Natural killer cell (primary cell): ENCODE measurements around the gene FGL2. TPM values are rescaled to one million over a fixed set of nuclear protein-coding genes. Genes with fewer than 3 reads are reported as not detected.

Experiments used
- ATAC-seq, 3 donors: fragments of 150-1000 bp in 2 of 3; fragments of 200-7000 bp in 1 of 3; cut with Tn5 transposase; 1 replicate in 1 of 3; 2 replicates in 2 of 3; pipeline ENCODE4 v1.10.0; 2021; ENCODE audit warnings: mild to moderate bottlenecking in 2 of 3, moderate library complexity in 2 of 3
- DNase-seq, 2 donors: peaks; one replicate each; pipeline versions ENCODE4 v3.0.0 to v3.0.0-alpha.2; 2013 to 2021; ENCODE audit warnings: mixed read lengths in 1 of 2
- H3K27ac ChIP-seq: one replicate; pipeline ENCODE4 v1.5.1; 2013; ENCODE audit warnings: mild to moderate bottlenecking, low read length
- H3K27me3 ChIP-seq: one replicate; pipeline ENCODE4 v1.6.1; 2013; ENCODE audit warnings: low read length; ENCODE audit not compliant: control insufficient read depth, insufficient read depth
- H3K36me3 ChIP-seq: one replicate; pipeline ENCODE4 v1.6.1; 2013; ENCODE audit warnings: low read length; ENCODE audit not compliant: control insufficient read depth, insufficient read depth
- H3K4me1 ChIP-seq: one replicate; pipeline ENCODE4 v1.6.1; 2013; ENCODE audit warnings: low read length; ENCODE audit not compliant: control insufficient read depth, insufficient read depth
- H3K4me3 ChIP-seq: one replicate; pipeline ENCODE4 v1.5.1; 2013; ENCODE audit warnings: low read length
- H3K9me3 ChIP-seq: one replicate; pipeline ENCODE4 v1.6.1; 2013; ENCODE audit warnings: low read length; ENCODE audit not compliant: control insufficient read depth, insufficient read depth
- H3K27ac Mint-ChIP-seq, 2 donors: one replicate each; pipeline ENCODE4 v1.8.0; 2022; ENCODE audit warnings: mild to moderate bottlenecking in 2 of 2, mixed read lengths in 2 of 2, moderate library complexity in 1 of 2
- H3K27me3 Mint-ChIP-seq, 2 donors: one replicate each; pipeline ENCODE4 v1.8.0; 2022; ENCODE audit warnings: low read depth in 2 of 2, mixed read lengths in 2 of 2
- H3K36me3 Mint-ChIP-seq: one replicate; pipeline ENCODE4 v1.8.0; 2022; ENCODE audit warnings: mixed read lengths
- H3K4me1 Mint-ChIP-seq, 2 donors: one replicate each; pipeline ENCODE4 v1.8.0; 2022; ENCODE audit warnings: mixed read lengths in 2 of 2
- H3K4me3 Mint-ChIP-seq: one replicate; pipeline ENCODE4 v1.8.0; 2022; ENCODE audit warnings: mild to moderate bottlenecking, moderate library complexity, mixed read lengths
- H3K9me3 Mint-ChIP-seq, 2 donors: one replicate each; pipeline ENCODE4 v1.8.0; 2022; ENCODE audit warnings: mixed read lengths in 2 of 2
- CTCF ChIP-seq: fragments of 200-600 bp; IDR thresholded peaks from one replicate; pipeline ENCODE4 v1.8.0; 2022; ENCODE audit warnings: antibody characterized with exemption
- WGBS: methylation state at CpG from one replicate; pipeline ENCODE4 v1.1.7; 2013; ENCODE audit warnings: missing lambda C conversion rate; ENCODE audit not compliant: insufficient coverage; 5-methylcytosine and 5-hydroxymethylcytosine counted together
- intact Hi-C: fragments of 100-400 bp; cut with micrococcal nuclease; formaldehyde crosslinking; loops from one replicate; pipeline ENCODE4 v1.14.2; 2022
- total RNA-seq, 4 donors: library from RNA; stranded (reverse); fragments of 120-200 nt in 1 of 4; gene quantifications; one replicate each; pipeline versions ENCODE4 v1.2.3 to v1.2.4, GENCODE V29; 2013 to 2022

FGL2 gene
- total RNA-seq, 3 donors from 2014 or later (not counting 1 experiment from before 2014, with no cell fraction given) = 38.4 to 51.5 (median 44.5) TPM

DNA sequence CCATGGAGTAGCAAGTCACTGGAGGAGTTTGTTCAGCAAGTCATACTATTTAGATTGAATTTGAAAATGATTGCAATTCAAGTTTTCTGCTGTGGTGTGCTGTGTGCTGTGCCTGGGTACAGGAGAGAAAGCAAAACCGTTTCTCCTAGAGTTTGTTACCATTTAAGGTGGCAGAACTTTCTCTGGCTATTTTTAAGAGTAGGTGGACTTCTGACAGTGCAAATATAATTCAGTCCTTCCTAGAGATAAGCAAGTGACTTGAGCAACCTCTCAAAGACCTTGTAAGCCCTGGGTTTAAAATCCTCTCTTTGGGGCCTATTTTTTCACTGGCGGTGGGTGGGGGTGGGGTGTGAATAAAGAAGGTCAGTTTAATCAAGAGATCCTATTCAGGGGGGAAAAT is 42.9 kb upstream of the FGL2 start:
- DNase-seq (no peak), ATAC-seq (no peak)
- H3K36me3 ChIP-seq = peaks cover 5% of the 10 kb centered on the region
- Mint-ChIP-seq H3K9me3 (no peaks in the 10 kb centered on the region), H3K27me3 (no peaks in the 10 kb centered on the region), H3K27ac (no peak overlapping the region), H3K36me3 (no peaks in the 10 kb centered on the region), H3K4me1 (peaks cover 12 to 17% of the 10 kb centered on the region in 2 donors), H3K4me3 (no peak overlapping the region)
- H3K9me3 ChIP-seq = no peaks in the 10 kb centered on the region
- no peaks in the 10 kb centered on the region for H3K4me1 ChIP-seq
- no peak overlapping the region for H3K27ac ChIP-seq
- H3K27me3 ChIP-seq = no peaks in the 10 kb centered on the region
- no peak overlapping the region for H3K4me3 ChIP-seq
- 73% methylated on average over 2 of the region's 2 CpGs for WGBS
- no peak for TF ChIP-seq CTCF
- intact Hi-C loops = loop anchor here (10.0 kb wide), 1 partner anchor 92 kb away; no protein-coding TSS in a partner anchor

DNA sequence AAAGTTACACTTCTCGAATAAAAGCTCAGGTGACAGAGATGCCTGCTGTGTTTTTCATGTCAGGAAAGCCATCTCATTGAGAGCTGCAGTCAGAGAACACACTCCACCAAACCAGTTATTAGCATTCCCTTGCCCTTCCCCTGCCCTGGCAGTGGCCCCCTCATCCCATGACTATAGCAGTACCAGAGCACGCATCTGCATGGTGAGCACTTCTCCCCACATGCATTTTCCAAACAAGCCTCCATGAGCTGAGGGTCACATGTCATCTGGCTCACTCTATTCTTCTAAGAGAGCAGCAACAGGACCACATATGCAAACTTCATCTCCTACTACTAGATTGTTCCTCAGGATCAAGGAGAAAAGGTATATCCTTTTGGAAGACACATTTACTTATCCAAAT is 42.4 kb upstream of the FGL2 start:
- H3K36me3 ChIP-seq = peaks cover 5% of the 10 kb centered on the region
- H3K4me3 Mint-ChIP-seq = no peak overlapping the region
- ATAC-seq (no peak), DNase-seq (no peak)
- WGBS = 90% methylated on average over 2 of the region's 2 CpGs
- H3K9me3 Mint-ChIP-seq = no peaks in the 10 kb centered on the region
- no peak overlapping the region for H3K27ac Mint-ChIP-seq
- no peaks in the 10 kb centered on the region for H3K27me3 ChIP-seq
- H3K27ac ChIP-seq = no peak overlapping the region
- H3K4me3 ChIP-seq = no peak overlapping the region
- intact Hi-C loops = loop anchor here (10.0 kb wide), 1 partner anchor 93 kb away; no protein-coding TSS in a partner anchor
- H3K27me3 Mint-ChIP-seq = no peaks in the 10 kb centered on the region
- no peaks in the 10 kb centered on the region for H3K4me1 ChIP-seq
- no peak for TF ChIP-seq CTCF
- H3K4me1 Mint-ChIP-seq = peaks cover 12 to 17% of the 10 kb centered on the region in 2 donors
- no peaks in the 10 kb centered on the region for H3K9me3 ChIP-seq
- no peaks in the 10 kb centered on the region for H3K36me3 Mint-ChIP-seq

DNA sequence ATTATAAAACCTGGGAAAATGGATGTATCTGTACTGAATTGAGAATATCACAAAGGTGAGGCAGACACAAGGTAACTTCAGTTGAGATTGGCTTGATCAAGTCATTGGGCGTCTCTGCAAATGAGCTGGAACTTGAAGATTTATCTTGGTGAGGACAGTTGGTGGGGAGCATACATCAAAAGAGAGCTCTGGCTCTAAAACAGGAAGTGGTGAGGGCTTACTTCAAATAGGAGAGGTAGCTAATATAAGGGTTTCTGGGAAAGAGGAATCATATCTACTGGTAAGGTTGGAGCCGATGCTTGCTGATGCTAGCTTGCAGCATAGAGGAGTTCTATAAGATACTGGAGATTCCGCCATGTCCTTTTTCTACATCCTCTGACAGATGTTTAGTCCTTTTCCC is 39.9 kb upstream of the FGL2 start:
- TF ChIP-seq CTCF = no peak
- intact Hi-C loops = no loop called here
- no peaks in the 10 kb centered on the region for H3K27me3 ChIP-seq
- peaks cover 12 to 13% of the 10 kb centered on the region in 2 donors for H3K4me1 Mint-ChIP-seq
- WGBS = 69% methylated on average over 3 of the region's 3 CpGs
- H3K27ac ChIP-seq = no peak overlapping the region
- H3K9me3 Mint-ChIP-seq = no peaks in the 10 kb centered on the region
- no peak overlapping the region for H3K4me3 ChIP-seq
- no peaks in the 10 kb centered on the region for H3K27me3 Mint-ChIP-seq
- no peaks in the 10 kb centered on the region for H3K4me1 ChIP-seq
- H3K36me3 Mint-ChIP-seq = no peaks in the 10 kb centered on the region
- H3K27ac Mint-ChIP-seq = no peak overlapping the region
- H3K4me3 Mint-ChIP-seq = no peak overlapping the region
- ATAC-seq = no peak
- H3K9me3 ChIP-seq = no peaks in the 10 kb centered on the region
- no peak for DNase-seq
- H3K36me3 ChIP-seq = peaks cover 5% of the 10 kb centered on the region

DNA sequence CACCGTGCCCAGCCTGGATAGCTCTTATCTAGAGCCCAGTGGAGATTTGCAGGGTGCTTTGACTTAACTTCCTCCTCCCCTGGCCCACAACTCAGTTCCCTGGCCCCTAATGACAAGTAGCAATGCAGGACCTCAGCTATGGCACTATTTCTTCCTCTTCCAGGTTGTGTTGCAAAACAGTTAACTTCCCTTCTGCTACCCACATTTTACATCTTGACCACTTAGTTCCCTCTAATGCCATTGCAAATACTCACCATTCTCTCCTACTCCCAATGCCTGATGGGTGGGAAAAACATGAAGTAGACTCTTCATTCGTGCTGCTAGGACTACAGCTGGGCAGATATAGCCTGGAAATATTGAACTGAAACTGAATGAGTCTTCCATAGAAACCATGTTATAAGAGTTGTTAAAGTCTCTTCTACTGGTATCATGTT is 39.1 kb upstream of the FGL2 start:
- Mint-ChIP-seq H3K9me3 (no peaks in the 10 kb centered on the region), H3K36me3 (no peaks in the 10 kb centered on the region), H3K4me1 (peaks cover 12 to 13% of the 10 kb centered on the region in 2 donors), H3K27me3 (no peaks in the 10 kb centered on the region), H3K27ac (peak overlapping the region in 1 of 2 donors; percentile 7), H3K4me3 (no peak overlapping the region)
- intact Hi-C loops = no loop called here
- H3K9me3 ChIP-seq = no peaks in the 10 kb centered on the region
- ATAC-seq = peak in 2 of 3 donors; percentile 15 to 75
- H3K27ac ChIP-seq = no peak overlapping the region
- 76% methylated on average over 2 of the region's 2 CpGs for WGBS
- H3K36me3 ChIP-seq = peaks cover 5% of the 10 kb centered on the region
- no peaks in the 10 kb centered on the region for H3K27me3 ChIP-seq
- no peak for DNase-seq
- no peak overlapping the region for H3K4me3 ChIP-seq
- no peaks in the 10 kb centered on the region for H3K4me1 ChIP-seq
- no peak for TF ChIP-seq CTCF
